IMR-90 (cell line): ENCODE data around the gene ZNF594. TPM values are rescaled to one million over a fixed set of nuclear protein-coding genes. Genes with fewer than 3 reads are reported as not detected.

Source experiments
- ATAC-seq: fragments of 200-7000 bp; cut with Tn5 transposase; 2 replicates; pipeline ENCODE4 v1.9.1; 2020; ENCODE audit warnings: low read depth, mild to moderate bottlenecking, moderate library complexity
- BruUV-seq: library from RNA; stranded (reverse); fragments of 400-500 nt; replicated peaks from 2 replicates; lab custom pipeline; 2021; lab: Mats Ljungman, UMichigan
- CTCF ChIA-PET: fragments of 300-600 bp; formaldehyde crosslinking; extraction: SDS; loops from one replicate; lab custom pipeline; 2021; ENCODE audit warnings: antibody characterized with exemption; lab: Yijun Ruan, JAX
- POLR2A ChIA-PET: fragments of 300-600 bp; sonication (Branson Sonifier 250); formaldehyde crosslinking; loops from one replicate; lab custom pipeline; 2022; ENCODE audit warnings: antibody characterized with exemption; ENCODE audit not compliant: unreplicated experiment; lab: Charles Lee
- DNase-seq: peaks from one replicate; pipeline ENCODE4 v3.0.0; 2013
- H2AFZ ChIP-seq: replicated peaks from 2 replicates; pipeline ENCODE3; 2013; ENCODE audit warnings: low read length, mild to moderate bottlenecking; ENCODE audit not compliant: poor library complexity
- H2AK5ac ChIP-seq: 2 replicates; pipeline ENCODE4 v1.6.1; 2013; ENCODE audit warnings: low read depth, low read length, inconsistent platforms
- H2AK9ac ChIP-seq: replicated peaks from 2 replicates; pipeline ENCODE3; 2013; ENCODE audit warnings: mild to moderate bottlenecking, low read depth, low read length, moderate library complexity; ENCODE audit not compliant: poor library complexity
- H2BK120ac ChIP-seq: 2 replicates; pipeline ENCODE4 v1.6.1; 2013; ENCODE audit warnings: low read depth, low read length, inconsistent platforms
- H2BK15ac ChIP-seq: 3 replicates; pipeline ENCODE4 v1.6.1; 2013; ENCODE audit warnings: low read depth, low read length, inconsistent platforms
- H2BK20ac ChIP-seq: 2 replicates; pipeline ENCODE4 v1.6.1; 2013; ENCODE audit warnings: low read depth, mild to moderate bottlenecking, inconsistent platforms, low read length, moderate library complexity
- H2BK5ac ChIP-seq: 2 replicates; pipeline ENCODE4 v1.6.1; 2013; ENCODE audit warnings: mild to moderate bottlenecking, low read depth, low read length, inconsistent platforms; ENCODE audit not compliant: poor library complexity, severe bottlenecking
- H3K14ac ChIP-seq: replicated peaks from 2 replicates; pipeline ENCODE4 v1.6.1; 2013; ENCODE audit warnings: low read depth, low read length, inconsistent platforms
- H3K18ac ChIP-seq: 2 replicates; pipeline ENCODE4 v1.6.1; 2013; ENCODE audit warnings: low read depth, low read length, control low read depth
- H3K23ac ChIP-seq: 2 replicates; pipeline ENCODE4 v1.6.1; 2013; ENCODE audit warnings: low read depth, low read length, inconsistent platforms
- H3K27ac ChIP-seq: 2 replicates; pipeline ENCODE4 v1.5.1; 2013; ENCODE audit warnings: mild to moderate bottlenecking, control low read depth, low read length; ENCODE audit not compliant: insufficient read depth
- H3K27me3 ChIP-seq: 2 replicates; pipeline ENCODE4 v1.6.1; 2013; ENCODE audit warnings: low read length; ENCODE audit not compliant: control insufficient read depth, insufficient read depth
- H3K36me3 ChIP-seq: 2 replicates; pipeline ENCODE4 v1.6.1; 2013; ENCODE audit warnings: low read length, mixed read lengths; ENCODE audit not compliant: control insufficient read depth, insufficient read depth
- H3K4ac ChIP-seq: 2 replicates; pipeline ENCODE4 v1.6.1; 2013; ENCODE audit warnings: low read depth, low read length, inconsistent platforms
- H3K4me1 ChIP-seq: 2 replicates; pipeline ENCODE4 v1.6.1; 2013; ENCODE audit warnings: low read length, mixed read lengths; ENCODE audit not compliant: control insufficient read depth, insufficient read depth
- H3K4me2 ChIP-seq: 2 replicates; pipeline ENCODE4 v1.6.1; 2013; ENCODE audit warnings: low read depth, mild to moderate bottlenecking, control low read depth, low read length, moderate library complexity
- H3K4me3 ChIP-seq: 2 replicates; pipeline ENCODE4 v1.5.1; 2013; ENCODE audit warnings: low read depth, mild to moderate bottlenecking, control low read depth, low read length, moderate library complexity; ENCODE audit not compliant: insufficient read depth
- H3K56ac ChIP-seq: 2 replicates; pipeline ENCODE4 v1.6.1; 2013; ENCODE audit warnings: low read length, inconsistent platforms; ENCODE audit not compliant: insufficient read depth; ENCODE audit errors: extremely low read depth
- H3K79me1 ChIP-seq, 2 experiments: 2 replicates each; pipeline ENCODE4 v1.6.1; 2013; ENCODE audit warnings: low read length in 2 of 2, inconsistent platforms in 1 of 2, low read depth in 1 of 2
- H3K9ac ChIP-seq: 2 replicates; pipeline ENCODE4 v1.6.1; 2013; ENCODE audit warnings: low read depth, low read length, control low read depth
- H3K9me1 ChIP-seq: 2 replicates; pipeline ENCODE4 v1.6.1; 2013; ENCODE audit warnings: low read length, inconsistent platforms; ENCODE audit not compliant: insufficient read depth
- H3K9me3 ChIP-seq: 2 replicates; pipeline ENCODE4 v1.6.1; 2013; ENCODE audit warnings: low read length; ENCODE audit not compliant: control insufficient read depth, insufficient read depth
- H4K20me1 ChIP-seq: 2 replicates; pipeline ENCODE4 v1.6.1; 2013; ENCODE audit warnings: low read length, inconsistent platforms; ENCODE audit not compliant: insufficient read depth
- H4K5ac ChIP-seq: 2 replicates; pipeline ENCODE4 v1.6.1; 2013; ENCODE audit warnings: mild to moderate bottlenecking, low read depth, low read length, control low read depth
- H4K8ac ChIP-seq, 2 experiments: 2 replicates each; pipeline ENCODE4 v1.6.1; 2013; ENCODE audit warnings: low read depth in 2 of 2, low read length in 2 of 2, control low read depth in 1 of 2, inconsistent platforms in 1 of 2
- H4K91ac ChIP-seq: 2 replicates; pipeline ENCODE4 v1.6.1; 2013; ENCODE audit warnings: low read depth, low read length, inconsistent platforms; ENCODE audit not compliant: insufficient read depth
- CEBPB ChIP-seq: IDR thresholded peaks from 2 replicates; pipeline ENCODE4 v1.6.1; 2012; ENCODE audit warnings: low read depth, low read length, improper control_type of control experiment
- CHD1 ChIP-seq: IDR thresholded peaks from 2 replicates; pipeline ENCODE4 v1.6.1; 2012; ENCODE audit warnings: low read depth, low read length, improper control_type of control experiment
- MAFK ChIP-seq: IDR thresholded peaks from 2 replicates; pipeline ENCODE4 v1.6.1; 2012; ENCODE audit warnings: low read depth, low read length, improper control_type of control experiment
- SMC3 ChIP-seq: fragments of 150-350 bp; IDR thresholded peaks from 2 replicates; pipeline ENCODE4 v1.6.1; 2016; ENCODE audit warnings: low read depth, mild to moderate bottlenecking, antibody characterized with exemption, low read length, moderate library complexity
- WGBS, 2 experiments: methylation state at CpG; one replicate each; pipeline versions ENCODE4 v1.1.5 to v1.1.7; 2013; ENCODE audit warnings: missing lambda C conversion rate in 2 of 2; ENCODE audit not compliant: insufficient read length in 1 of 2; ENCODE audit errors: extremely low coverage in 2 of 2; 5-methylcytosine and 5-hydroxymethylcytosine counted together
- dilution Hi-C: fragments of 300-500 bp; cut with HindIII; formaldehyde crosslinking; loops from one replicate; pipeline ENCODE4 v1.14.3; 2018; ENCODE audit warnings: low sequenced_read_pairs; ENCODE audit not compliant: unreplicated experiment
- in situ Hi-C: fragments of 300-500 bp; cut with MboI; formaldehyde crosslinking; loops from 3 replicates; pipeline ENCODE4 v1.14.3; 2019; ENCODE audit warnings: low sequenced_read_pairs, inconsistent platforms, mixed read lengths
- intact Hi-C: fragments of 100-400 bp; cut with micrococcal nuclease; formaldehyde crosslinking; loops from 2 replicates; pipeline ENCODE4 v1.10.0; 2022
- polyA plus RNA-seq, 3 experiments: library from polyadenylated mRNA; depleted of rRNA; stranded (reverse); fragments of >200 nt; gene quantifications; 2 replicates each; pipeline ENCODE4 v1.2.3, GENCODE V29; 2012; ENCODE audit warnings: low replicate concordance in 1 of 3
- total RNA-seq: library from RNA; depleted of rRNA; stranded (reverse); fragments of >200 nt; gene quantifications from 2 replicates; pipeline ENCODE4 v1.2.3, GENCODE V29; 2012
- TF ChIP-seq, protein P1 (sequence below): fragments of 150-350 bp; IDR thresholded peaks from 2 replicates; pipeline ENCODE4 v1.6.1; 2016; ENCODE audit warnings: low read depth, mild to moderate bottlenecking, low read length, moderate library complexity, borderline replicate concordance

Gene ZNF594
- total and polyA plus RNA-seq, 2 of the 4 experiments (the other 2 are of a cell fraction), result 2.5 to 7.2 TPM

DNA sequence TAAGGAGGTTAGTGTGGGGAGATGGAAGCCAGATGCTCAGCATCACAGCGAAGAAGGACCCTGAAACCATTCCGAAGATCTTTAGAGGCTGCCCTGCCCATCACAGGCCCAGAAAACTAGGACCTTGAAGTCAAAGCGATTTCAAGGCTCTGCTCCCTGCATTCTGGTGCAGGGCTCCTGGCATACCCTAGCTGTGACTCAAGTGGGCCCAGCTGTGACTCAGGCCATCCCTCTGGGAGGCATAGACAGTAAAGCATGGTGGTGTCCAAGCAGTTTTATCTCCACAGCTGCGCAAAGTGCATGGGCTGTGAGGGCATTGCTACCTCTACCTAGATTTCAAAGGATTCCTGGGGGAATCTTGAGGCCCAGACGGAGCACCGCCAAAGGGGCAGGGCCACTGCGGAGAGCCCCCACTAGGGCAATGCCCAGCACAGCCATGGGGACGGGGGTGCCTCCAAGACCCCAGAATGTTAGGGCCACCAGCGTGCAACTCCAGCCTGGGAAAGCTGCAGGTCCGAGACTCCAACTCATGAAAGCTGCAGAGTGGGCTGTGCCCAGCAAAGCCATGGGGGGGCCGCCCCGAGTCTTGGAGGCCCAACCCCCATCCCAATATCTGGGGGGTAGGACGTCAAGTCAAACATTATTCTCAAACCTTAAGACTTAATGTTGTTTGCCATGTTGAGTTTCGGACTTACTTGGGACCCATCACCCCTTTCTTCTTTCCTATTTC, 11.7 kb upstream of the ZNF594 start:
- peaks cover 4% of the 10 kb centered on the region; the same call in 1 of the 2 replicates for H3K4me1 ChIP-seq
- H2AK5ac ChIP-seq, result no peak overlapping the region
- ChIA-PET CTCF (no interaction called here), POLR2A (no interaction called here)
- intact Hi-C loops (loop anchor here (10.0 kb wide), 1 partner anchor 71 kb away; no protein-coding TSS in a partner anchor), in situ Hi-C loops (no loop called here), dilution Hi-C loops (no loop called here)
- H2BK15ac ChIP-seq, result no peak overlapping the region
- no peak overlapping the region for H2AFZ ChIP-seq
- WGBS, 2 experiments, result 54% methylated on average over 2 of the region's 14 CpGs; no CpG with 5 or more reads in 1 of the 2 experiments
- H3K56ac ChIP-seq, result no peak overlapping the region
- no peak overlapping the region for H2AK9ac ChIP-seq
- no peaks in the 10 kb centered on the region for H3K9me3 ChIP-seq
- H3K79me1 ChIP-seq, result peaks cover 0 to 3% of the 10 kb centered on the region in 2 experiments; a peak in 2 of 4 replicates
- peaks cover 3% of the 10 kb centered on the region; the same call in 1 of the 2 replicates for H3K9me1 ChIP-seq
- no peak overlapping the region for H2BK120ac ChIP-seq
- H3K4me2 ChIP-seq, result no peak overlapping the region
- peak overlapping the region; percentile 4; the same call in 1 of the 2 replicates for H3K27ac ChIP-seq
- H4K5ac ChIP-seq, result no peak overlapping the region
- H4K8ac ChIP-seq, result no peak overlapping the region
- no peak overlapping the region for H3K23ac ChIP-seq
- DNase-seq (peak; percentile 51), ATAC-seq (peak; percentile 79)
- H2BK5ac ChIP-seq, result no peak overlapping the region
- no peak overlapping the region for H2BK20ac ChIP-seq
- no peak overlapping the region for H3K4me3 ChIP-seq
- no peak overlapping the region for H3K14ac ChIP-seq
- H3K36me3 ChIP-seq, result no peaks in the 10 kb centered on the region
- H4K20me1 ChIP-seq, result no peaks in the 10 kb centered on the region
- no peak overlapping the region for H3K4ac ChIP-seq
- TF ChIP-seq MAFK, result no peak
- no peak for TF ChIP-seq CEBPB
- TF ChIP-seq CHD1, result no peak
- TF ChIP-seq, protein P1, sequence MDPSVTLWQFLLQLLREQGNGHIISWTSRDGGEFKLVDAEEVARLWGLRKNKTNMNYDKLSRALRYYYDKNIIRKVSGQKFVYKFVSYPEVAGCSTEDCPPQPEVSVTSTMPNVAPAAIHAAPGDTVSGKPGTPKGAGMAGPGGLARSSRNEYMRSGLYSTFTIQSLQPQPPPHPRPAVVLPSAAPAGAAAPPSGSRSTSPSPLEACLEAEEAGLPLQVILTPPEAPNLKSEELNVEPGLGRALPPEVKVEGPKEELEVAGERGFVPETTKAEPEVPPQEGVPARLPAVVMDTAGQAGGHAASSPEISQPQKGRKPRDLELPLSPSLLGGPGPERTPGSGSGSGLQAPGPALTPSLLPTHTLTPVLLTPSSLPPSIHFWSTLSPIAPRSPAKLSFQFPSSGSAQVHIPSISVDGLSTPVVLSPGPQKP, result no peak
- no peak for TF ChIP-seq SMC3
- no TSS peak for BruUV-seq
- H3K18ac ChIP-seq, result no peak overlapping the region
- no peak overlapping the region for H4K91ac ChIP-seq
- no peaks in the 10 kb centered on the region for H3K27me3 ChIP-seq
- no peak overlapping the region for H3K9ac ChIP-seq
